Endothelial cell (in vitro differentiated cells): ENCODE results near the gene MRPL53. TPM values are rescaled to one million over a fixed set of nuclear protein-coding genes. Genes with fewer than 3 reads are reported as not detected.

Source experiments
- DNase-seq: peaks from one replicate; pipeline ENCODE4 v3.0.0; 2021; ENCODE audit warnings: low spot score
- H3K27ac Mint-ChIP-seq: one replicate; pipeline ENCODE4 v1.8.0; 2021; ENCODE audit warnings: mixed read lengths, inconsistent platforms; ENCODE audit not compliant: unreplicated experiment
- H3K27me3 Mint-ChIP-seq: one replicate; pipeline ENCODE4 v1.8.0; 2021; ENCODE audit warnings: mild to moderate bottlenecking, moderate library complexity, mixed read lengths, inconsistent platforms; ENCODE audit not compliant: unreplicated experiment
- H3K36me3 Mint-ChIP-seq: one replicate; pipeline ENCODE4 v1.8.0; 2021; ENCODE audit warnings: mild to moderate bottlenecking, low read depth, mixed read lengths, inconsistent platforms; ENCODE audit not compliant: unreplicated experiment
- H3K4me1 Mint-ChIP-seq: one replicate; pipeline ENCODE4 v1.8.0; 2021; ENCODE audit warnings: mild to moderate bottlenecking, mixed read lengths, inconsistent platforms; ENCODE audit not compliant: unreplicated experiment
- H3K4me3 Mint-ChIP-seq: one replicate; pipeline ENCODE4 v1.8.0; 2021; ENCODE audit warnings: mild to moderate bottlenecking, mixed read lengths, inconsistent platforms; ENCODE audit not compliant: unreplicated experiment
- H3K9me3 Mint-ChIP-seq: one replicate; pipeline ENCODE4 v1.8.0; 2021; ENCODE audit warnings: mixed read lengths, inconsistent platforms; ENCODE audit not compliant: unreplicated experiment
- total RNA-seq: library from RNA; stranded (reverse); fragmentation: NEBNext Ultra II Directional; extraction: Animal tissue kit (Norgen Biotek cat#: 25700); gene quantifications from one replicate; pipeline ENCODE4 v1.2.1, GENCODE V29; 2021; ENCODE audit not compliant: unreplicated experiment
- TF ChIP-seq, protein P1 (sequence below): fragments of 200-600 bp; sonication (generic); IDR thresholded peaks from one replicate; pipeline ENCODE4 v1.5.0; 2021; ENCODE audit warnings: antibody characterized with exemption; ENCODE audit not compliant: unreplicated experiment

Gene MRPL53
- total RNA-seq, 1 donor from 2014 or later: 59.0 TPM

DNA sequence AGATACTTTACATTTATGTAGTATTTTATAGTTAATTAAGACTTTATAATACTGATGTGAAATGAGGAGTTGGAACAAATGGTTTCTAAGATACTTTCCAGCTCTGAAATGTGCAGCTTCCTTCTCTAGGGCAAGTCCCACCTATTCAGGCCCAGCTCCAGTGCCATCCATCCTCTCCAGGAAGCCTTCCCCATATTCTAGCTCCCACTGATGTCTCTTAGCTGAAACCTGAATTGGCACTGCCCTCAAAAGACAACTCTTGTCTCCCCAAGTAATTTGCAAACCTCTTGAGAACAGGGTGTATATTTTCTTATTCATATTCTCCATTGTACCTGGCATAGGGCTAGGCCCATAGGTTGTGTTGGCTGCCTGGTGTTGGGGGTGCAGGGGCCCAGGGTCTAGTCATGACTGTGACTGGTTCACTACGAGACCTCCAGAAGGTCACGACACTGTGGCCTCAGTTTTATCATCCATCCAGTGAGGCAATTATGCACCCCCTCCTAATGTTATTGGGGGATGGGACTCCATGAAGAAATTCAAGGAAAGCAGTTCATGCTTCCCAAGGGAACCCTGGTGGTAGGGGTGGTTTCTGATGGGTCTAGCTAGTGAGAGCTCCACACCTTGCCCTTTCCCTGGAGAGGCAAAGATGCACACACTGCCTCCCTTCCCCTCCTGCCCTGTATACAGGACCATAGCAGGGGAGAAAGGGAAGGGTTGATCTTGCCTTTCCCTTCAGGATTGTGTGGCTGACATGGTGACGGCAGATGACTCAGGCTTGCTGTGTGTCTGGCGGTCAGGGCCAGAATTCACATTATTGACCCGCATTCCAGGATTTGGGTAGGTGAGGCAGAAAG lies 48.1 kb downstream of the MRPL53 start:
- Mint-ChIP-seq H3K27me3 (peaks cover 14% of the 10 kb centered on the region), H3K36me3 (peaks cover 43% of the 10 kb centered on the region), H3K27ac (peak overlapping the region; percentile 39), H3K9me3 (no peaks in the 10 kb centered on the region), H3K4me1 (peaks cover 13% of the 10 kb centered on the region), H3K4me3 (peak overlapping the region; percentile 59)
- TF ChIP-seq, protein P1, sequence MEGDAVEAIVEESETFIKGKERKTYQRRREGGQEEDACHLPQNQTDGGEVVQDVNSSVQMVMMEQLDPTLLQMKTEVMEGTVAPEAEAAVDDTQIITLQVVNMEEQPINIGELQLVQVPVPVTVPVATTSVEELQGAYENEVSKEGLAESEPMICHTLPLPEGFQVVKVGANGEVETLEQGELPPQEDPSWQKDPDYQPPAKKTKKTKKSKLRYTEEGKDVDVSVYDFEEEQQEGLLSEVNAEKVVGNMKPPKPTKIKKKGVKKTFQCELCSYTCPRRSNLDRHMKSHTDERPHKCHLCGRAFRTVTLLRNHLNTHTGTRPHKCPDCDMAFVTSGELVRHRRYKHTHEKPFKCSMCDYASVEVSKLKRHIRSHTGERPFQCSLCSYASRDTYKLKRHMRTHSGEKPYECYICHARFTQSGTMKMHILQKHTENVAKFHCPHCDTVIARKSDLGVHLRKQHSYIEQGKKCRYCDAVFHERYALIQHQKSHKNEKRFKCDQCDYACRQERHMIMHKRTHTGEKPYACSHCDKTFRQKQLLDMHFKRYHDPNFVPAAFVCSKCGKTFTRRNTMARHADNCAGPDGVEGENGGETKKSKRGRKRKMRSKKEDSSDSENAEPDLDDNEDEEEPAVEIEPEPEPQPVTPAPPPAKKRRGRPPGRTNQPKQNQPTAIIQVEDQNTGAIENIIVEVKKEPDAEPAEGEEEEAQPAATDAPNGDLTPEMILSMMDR: no peak
- no peak for DNase-seq

DNA sequence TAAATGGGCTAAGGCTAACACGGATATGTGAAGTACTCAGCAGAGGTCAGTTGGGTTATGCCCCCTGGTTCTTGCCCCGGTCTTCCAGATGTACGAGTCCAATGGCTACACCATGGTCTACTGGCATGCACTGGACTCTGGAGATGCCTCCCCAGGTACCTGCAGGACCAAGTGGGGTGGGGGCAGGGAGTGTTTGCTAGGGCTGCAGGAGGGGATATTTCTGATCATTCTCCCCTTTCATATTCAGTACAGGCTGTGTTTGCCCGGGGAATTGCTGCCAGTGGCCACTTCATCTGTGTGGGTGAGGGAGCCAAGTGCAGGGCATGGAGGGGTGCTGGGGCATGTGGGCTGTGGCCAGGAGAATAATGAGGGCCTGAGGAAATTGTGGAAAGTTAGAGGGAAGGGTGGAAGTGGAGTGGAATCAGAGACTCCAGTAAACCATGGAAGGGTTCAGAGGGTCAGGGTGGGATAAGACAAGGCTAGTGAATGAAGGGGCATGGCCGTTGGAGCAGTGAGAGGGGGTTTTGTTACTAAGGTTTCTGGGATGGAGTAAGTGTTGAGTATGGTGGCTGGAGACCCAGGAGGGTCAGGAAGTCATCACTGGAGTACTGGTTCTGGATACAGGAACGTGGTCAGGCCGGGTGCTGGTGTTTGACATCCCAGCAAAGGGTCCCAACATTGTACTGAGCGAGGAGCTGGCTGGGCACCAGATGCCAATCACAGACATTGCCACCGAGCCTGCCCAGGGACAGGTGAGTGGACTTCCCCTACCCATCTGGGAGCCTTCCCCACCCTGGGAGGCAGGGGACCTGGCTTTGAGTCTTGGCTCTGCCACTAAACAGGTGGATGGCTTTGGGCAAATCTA lies 49.0 kb downstream of the MRPL53 start:
- H3K36me3 Mint-ChIP-seq: peaks cover 34% of the 10 kb centered on the region
- H3K4me3 Mint-ChIP-seq: peak overlapping the region; percentile 75
- DNase-seq: no peak
- no peaks in the 10 kb centered on the region for H3K9me3 Mint-ChIP-seq
- peaks cover 13% of the 10 kb centered on the region for H3K4me1 Mint-ChIP-seq
- TF ChIP-seq, protein P1: no peak
- H3K27me3 Mint-ChIP-seq: peaks cover 14% of the 10 kb centered on the region
- no peak overlapping the region for H3K27ac Mint-ChIP-seq

Other genes starting within 250 kb of the MRPL53 start
- gene SLC4A5, start 129.3 kb downstream of the MRPL53 start, total RNA-seq: 4.2 TPM
- gene DCTN1, start 92.4 kb downstream of the MRPL53 start, total RNA-seq: 244 TPM
- gene C2orf81, start 51.1 kb downstream of the MRPL53 start, total RNA-seq: 5.0 TPM
- 34.1 TPM for gene WDR54, start 51.0 kb downstream of the MRPL53 start, total RNA-seq
- gene RTKN, start 30.7 kb downstream of the MRPL53 start, total RNA-seq: 65.4 TPM
- gene INO80B, start 17.6 kb downstream of the MRPL53 start, total RNA-seq: 22.1 TPM
- gene WBP1, start 14.2 kb downstream of the MRPL53 start, total RNA-seq: 76.8 TPM
- 52.4 TPM for gene MOGS, start 7.3 kb downstream of the MRPL53 start, total RNA-seq
- 20.7 TPM for gene CCDC142, start 10.3 kb upstream of the MRPL53 start, total RNA-seq
- gene TTC31, start 10.4 kb upstream of the MRPL53 start, total RNA-seq: 16.8 TPM
- not detected for gene LBX2, start 26.9 kb upstream of the MRPL53 start, total RNA-seq
- gene PCGF1, start 35.0 kb upstream of the MRPL53 start, total RNA-seq: 13.5 TPM
- not detected for gene TLX2, start 41.8 kb upstream of the MRPL53 start, total RNA-seq
- gene DQX1, start 53.6 kb upstream of the MRPL53 start, total RNA-seq: 3.5 TPM
- 117 TPM for gene AUP1, start 57.0 kb upstream of the MRPL53 start, total RNA-seq
- 44.3 TPM for gene HTRA2, start 57.3 kb upstream of the MRPL53 start, total RNA-seq
- gene LOXL3, start 81.3 kb upstream of the MRPL53 start, total RNA-seq: 10.0 TPM
- gene DOK1, start 82.0 kb upstream of the MRPL53 start, total RNA-seq: 27.8 TPM
- 0.74 TPM for gene M1AP, start 175.7 kb upstream of the MRPL53 start, total RNA-seq
- gene SEMA4F, start 181.6 kb upstream of the MRPL53 start, total RNA-seq: 9.4 TPM